ENCODE results near the gene TSHZ1.

TSHZ1 gene, protein sequence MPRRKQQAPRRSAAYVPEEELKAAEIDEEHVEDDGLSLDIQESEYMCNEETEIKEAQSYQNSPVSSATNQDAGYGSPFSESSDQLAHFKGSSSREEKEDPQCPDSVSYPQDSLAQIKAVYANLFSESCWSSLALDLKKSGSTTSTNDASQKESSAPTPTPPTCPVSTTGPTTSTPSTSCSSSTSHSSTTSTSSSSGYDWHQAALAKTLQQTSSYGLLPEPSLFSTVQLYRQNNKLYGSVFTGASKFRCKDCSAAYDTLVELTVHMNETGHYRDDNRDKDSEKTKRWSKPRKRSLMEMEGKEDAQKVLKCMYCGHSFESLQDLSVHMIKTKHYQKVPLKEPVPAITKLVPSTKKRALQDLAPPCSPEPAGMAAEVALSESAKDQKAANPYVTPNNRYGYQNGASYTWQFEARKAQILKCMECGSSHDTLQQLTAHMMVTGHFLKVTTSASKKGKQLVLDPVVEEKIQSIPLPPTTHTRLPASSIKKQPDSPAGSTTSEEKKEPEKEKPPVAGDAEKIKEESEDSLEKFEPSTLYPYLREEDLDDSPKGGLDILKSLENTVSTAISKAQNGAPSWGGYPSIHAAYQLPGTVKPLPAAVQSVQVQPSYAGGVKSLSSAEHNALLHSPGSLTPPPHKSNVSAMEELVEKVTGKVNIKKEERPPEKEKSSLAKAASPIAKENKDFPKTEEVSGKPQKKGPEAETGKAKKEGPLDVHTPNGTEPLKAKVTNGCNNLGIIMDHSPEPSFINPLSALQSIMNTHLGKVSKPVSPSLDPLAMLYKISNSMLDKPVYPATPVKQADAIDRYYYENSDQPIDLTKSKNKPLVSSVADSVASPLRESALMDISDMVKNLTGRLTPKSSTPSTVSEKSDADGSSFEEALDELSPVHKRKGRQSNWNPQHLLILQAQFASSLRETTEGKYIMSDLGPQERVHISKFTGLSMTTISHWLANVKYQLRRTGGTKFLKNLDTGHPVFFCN (N-terminal part only)

GRCh38 chr18:75210274-75211001 is at the start of gene TSHZ1:
Gene TSHZ1, plus strand, starts transcription at chr18:75210797. Its CDS starts 1,080 bp downstream, at chr18:75211877.
- peak; percentile 92 for DNase-seq

DNA sequence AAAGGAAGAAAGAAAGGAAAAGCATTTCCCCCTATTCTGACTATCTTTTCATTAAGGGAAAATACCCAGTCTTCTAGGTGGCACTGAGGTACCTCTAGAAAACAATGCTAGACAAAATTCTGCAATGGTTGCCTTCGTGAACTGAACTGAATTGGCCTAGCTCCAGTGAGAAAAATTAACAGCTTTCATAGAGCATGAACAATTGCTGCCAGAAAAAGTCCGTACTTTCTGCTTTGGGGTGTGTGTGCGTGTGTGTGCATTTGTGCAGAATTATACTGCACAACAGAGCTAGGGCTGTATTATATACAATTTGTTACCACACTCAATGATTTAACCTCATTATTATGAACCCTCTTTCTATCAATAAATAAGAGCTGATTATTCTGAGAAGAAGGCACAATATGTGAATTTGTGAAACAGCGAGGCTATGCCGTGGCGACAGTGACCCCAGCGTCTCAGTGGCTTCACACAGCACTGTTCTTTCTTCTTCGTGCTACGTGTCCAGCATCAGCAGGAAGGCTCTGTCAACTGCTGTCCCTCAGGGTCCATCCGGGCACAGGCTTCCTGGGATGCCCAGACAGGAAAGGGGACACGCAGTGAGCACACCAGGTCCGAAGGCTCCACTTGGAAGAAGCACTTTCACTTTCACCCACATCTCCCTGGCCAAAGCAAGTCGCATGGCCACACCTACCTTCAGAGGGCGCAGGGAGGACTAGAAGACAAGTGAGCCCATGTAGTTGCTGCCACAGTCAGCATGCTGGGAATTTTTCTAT is 49.2 kb upstream of the TSHZ1 start:
- DNase-seq = peak; percentile 89

DNA sequence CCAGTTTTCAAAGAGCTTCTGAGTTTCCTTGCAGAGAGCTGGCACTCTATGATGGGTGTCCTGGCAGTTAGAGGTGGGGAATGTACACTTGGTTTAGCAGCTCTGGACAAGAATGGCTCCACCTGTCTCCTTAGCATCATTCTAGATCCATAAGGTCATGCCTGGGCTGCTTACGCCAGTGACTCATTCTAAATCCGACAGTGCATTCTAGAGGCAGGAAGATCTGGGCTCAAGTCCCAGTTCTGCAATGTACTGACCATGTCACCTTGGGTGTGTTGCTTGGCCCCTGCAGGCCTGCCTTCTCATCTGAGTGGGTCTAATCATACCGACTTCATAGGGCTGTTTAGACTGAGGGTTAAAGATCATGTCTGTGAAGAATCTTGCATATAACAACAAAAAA is 48.1 kb upstream of the TSHZ1 start:
- no peak for DNase-seq

GRCh38 chr18:75162978-75163377 is 47.6 kb upstream of the TSHZ1 start:
- DNase-seq = no peak

- no peak for DNase-seq
Measured at GRCh38 chr18:75163736-75164135, 46.9 kb upstream of the TSHZ1 start.

DNA sequence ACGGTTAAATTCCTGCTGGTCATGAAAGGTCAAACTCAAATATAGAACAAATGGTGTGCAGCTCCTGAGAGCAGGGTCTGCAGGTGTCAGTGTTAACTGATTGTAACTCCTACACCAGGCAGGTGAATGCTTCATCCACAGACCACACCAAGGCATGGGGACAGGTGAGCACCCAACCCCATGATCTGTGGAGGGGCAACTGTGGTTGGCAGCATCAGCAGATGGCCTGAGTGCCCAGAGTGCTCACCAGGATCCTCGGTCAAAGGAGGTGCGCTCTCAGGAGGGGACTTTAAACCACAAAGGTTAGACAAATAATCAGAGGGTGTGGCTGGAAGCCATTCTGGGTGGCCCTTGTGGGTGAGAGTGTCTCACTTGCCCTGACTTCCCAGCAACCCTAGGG is 46.1 kb upstream of the TSHZ1 start:
- DNase-seq = peak; percentile 22

- DNase-seq = no peak
Measured at GRCh38 chr18:75165926-75166325, 44.7 kb upstream of the TSHZ1 start.

DNA sequence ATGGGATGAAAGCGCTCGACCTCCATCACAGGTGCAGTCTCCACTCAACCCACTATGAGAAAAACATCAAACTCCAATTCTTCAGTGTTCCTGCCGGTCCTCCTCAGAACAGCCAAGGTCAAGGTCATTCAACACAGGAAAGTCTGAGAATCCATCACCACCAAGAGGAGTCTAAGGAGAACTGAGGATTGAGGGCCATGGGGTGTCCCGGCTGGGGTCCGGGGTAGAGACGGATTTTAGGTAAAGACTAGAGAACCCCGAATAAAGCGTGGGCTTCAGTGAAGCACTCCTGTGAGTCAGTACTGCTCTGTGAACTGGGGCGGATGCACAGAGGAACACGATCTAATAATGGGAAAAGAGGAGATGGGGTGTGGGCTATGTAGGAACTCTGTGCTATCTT is 43.5 kb upstream of the TSHZ1 start:
- no peak for DNase-seq

GRCh38 chr18:75167759-75168618 is 42.6 kb upstream of the TSHZ1 start:
- DNase-seq = no peak

GRCh38 chr18:75168619-75169018 is 42.0 kb upstream of the TSHZ1 start:
- DNase-seq = no peak

GRCh38 chr18:75169411-75169810 is 41.2 kb upstream of the TSHZ1 start:
- no peak for DNase-seq

- DNase-seq = no peak
Measured at GRCh38 chr18:75170022-75170789, 40.4 kb upstream of the TSHZ1 start.

DNA sequence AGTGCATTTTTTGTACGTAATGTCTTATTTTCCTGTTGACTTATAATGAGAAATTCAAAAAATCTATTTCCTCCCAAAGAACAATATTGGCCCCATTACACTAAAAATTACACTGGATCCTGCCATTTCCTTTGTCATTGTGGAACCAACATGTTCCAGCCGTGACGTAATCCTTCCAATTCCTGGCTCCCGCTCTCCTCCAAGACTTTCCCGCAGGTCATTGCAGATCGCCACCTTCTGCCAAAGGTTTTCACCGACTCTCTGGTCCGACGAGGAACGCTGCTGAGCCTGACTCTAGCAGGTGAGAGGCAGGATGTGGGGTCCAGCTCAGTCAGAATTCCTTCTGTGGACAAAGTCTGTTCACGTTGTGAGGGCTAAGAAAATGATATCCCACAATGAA is 39.7 kb upstream of the TSHZ1 start:
- DNase-seq = no peak

GRCh38 chr18:75172299-75173124 is 38.1 kb upstream of the TSHZ1 start:
- no peak for DNase-seq

- DNase-seq = peak; percentile 21
Measured at GRCh38 chr18:75173125-75173432, 37.5 kb upstream of the TSHZ1 start.

GRCh38 chr18:75173738-75174137 is 36.9 kb upstream of the TSHZ1 start:
- no peak for DNase-seq

- DNase-seq = no peak
Measured at GRCh38 chr18:75176849-75177248, 33.7 kb upstream of the TSHZ1 start.

- DNase-seq = no peak
Measured at GRCh38 chr18:75178376-75178775, 32.2 kb upstream of the TSHZ1 start.

DNA sequence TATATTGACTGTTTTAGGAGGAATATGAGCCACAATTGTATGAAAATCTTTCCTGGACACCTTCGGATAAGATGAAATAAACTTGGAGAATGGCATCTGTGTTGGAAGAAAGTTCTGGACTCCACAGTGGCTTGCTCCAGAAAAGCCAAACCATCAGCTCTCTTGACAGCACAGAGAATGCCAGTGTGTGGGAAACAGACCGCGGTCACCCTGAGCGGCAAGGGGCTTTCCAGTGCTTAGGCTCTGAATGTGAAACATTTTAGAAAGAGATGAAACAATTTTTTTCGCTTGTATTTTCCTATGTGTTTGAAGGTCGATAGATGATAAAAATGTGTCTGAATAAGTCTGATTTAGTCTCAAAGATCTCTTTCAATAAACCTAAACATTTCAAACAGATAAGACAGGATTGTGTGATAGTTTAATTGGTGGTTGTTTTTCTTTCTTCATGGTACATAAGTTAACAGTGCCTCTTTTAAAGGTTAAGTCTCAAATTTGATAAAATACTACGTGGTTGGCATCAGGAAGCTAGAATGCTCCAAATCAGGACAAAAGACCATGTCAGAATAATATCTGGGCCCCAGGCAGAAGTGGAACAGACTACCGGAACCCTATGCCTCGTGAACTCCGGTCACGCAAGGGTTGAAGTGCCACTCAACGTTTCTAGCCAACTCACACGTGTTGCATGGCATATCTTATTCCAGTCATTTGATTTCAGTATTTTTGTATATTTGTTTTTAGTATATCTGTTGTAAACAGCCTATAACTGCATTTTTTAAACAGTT is 30.6 kb upstream of the TSHZ1 start:
- DNase-seq = no peak
